Mucosa of rectum (tissue), 2 donors: ENCODE data around the gene TSKU.

ENCODE experiments used
- H3K27ac ChIP-seq, 2 donors: one replicate each; pipeline ENCODE4 v1.7.0; 2013; ENCODE audit warnings: inconsistent platforms in 2 of 2, low read depth in 2 of 2, low read length in 2 of 2
- H3K27me3 ChIP-seq, 2 donors: one replicate each; pipeline ENCODE4 v1.7.0; 2013; ENCODE audit warnings: low read length in 2 of 2; ENCODE audit not compliant: control insufficient read depth in 2 of 2, insufficient read depth in 2 of 2
- H3K36me3 ChIP-seq, 2 donors: one replicate each; pipeline ENCODE4 v1.7.0; 2013; ENCODE audit warnings: low read length in 2 of 2; ENCODE audit not compliant: control insufficient read depth in 2 of 2, insufficient read depth in 2 of 2
- H3K4me1 ChIP-seq, 2 donors: one replicate each; pipeline ENCODE4 v1.7.0; 2013; ENCODE audit warnings: low read length in 2 of 2, mild to moderate bottlenecking in 1 of 2; ENCODE audit not compliant: control insufficient read depth in 2 of 2, insufficient read depth in 2 of 2
- H3K4me3 ChIP-seq, 2 donors: one replicate each; pipeline ENCODE4 v1.7.0; 2013; ENCODE audit warnings: low read length in 2 of 2
- H3K9ac ChIP-seq, 2 donors: one replicate each; pipeline ENCODE4 v1.7.0; 2013; ENCODE audit warnings: low read length in 2 of 2, low read depth in 1 of 2, mild to moderate bottlenecking in 1 of 2
- H3K9me3 ChIP-seq, 2 donors: one replicate each; pipeline ENCODE4 v1.7.0; 2013; ENCODE audit warnings: low read length in 2 of 2; ENCODE audit not compliant: control insufficient read depth in 2 of 2
- donor health status: healthy.
- donor health status: Normal muscosa, but diverticular disease.

TSKU gene

DNA sequence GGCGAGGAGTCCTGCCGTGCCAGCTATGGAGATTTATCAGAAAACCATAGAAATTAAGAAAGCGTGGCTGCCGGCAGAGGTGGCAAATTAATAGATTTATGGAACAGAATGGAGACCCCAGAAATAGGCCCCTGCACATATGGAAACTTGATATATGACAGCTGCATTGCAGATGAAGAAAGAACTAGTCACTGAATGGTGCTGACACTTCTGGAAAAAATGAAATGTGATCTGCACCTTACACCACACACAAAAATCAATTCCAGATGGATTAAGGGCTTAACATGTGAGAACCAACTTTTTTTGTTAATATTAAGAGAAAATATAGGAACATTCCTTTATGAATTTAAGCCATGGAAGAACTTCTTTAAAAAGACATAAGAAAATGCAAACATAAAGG is 40.3 kb upstream of the TSKU start:
- Histone ChIP-seq H3K9me3 (no peaks in the 10 kb centered on the region), H3K4me3 (no peak overlapping the region), H3K9ac (no peak overlapping the region), H3K27me3 (no peaks in the 10 kb centered on the region), H3K36me3 (no peaks in the 10 kb centered on the region), H3K27ac (no peak overlapping the region), H3K4me1 (peaks cover 2 to 8% of the 10 kb centered on the region in 2 donors)

GRCh38 chr11:76744186-76745043 is 38.7 kb upstream of the TSKU start:
- Histone ChIP-seq H3K27me3 (no peaks in the 10 kb centered on the region), H3K27ac (no peak overlapping the region), H3K36me3 (no peaks in the 10 kb centered on the region), H3K9me3 (no peaks in the 10 kb centered on the region), H3K9ac (no peak overlapping the region), H3K4me1 (peaks cover 7 to 15% of the 10 kb centered on the region in 2 donors), H3K4me3 (no peak overlapping the region)

- Histone ChIP-seq H3K9ac (no peak overlapping the region), H3K4me3 (no peak overlapping the region), H3K27ac (peak overlapping the region; percentile 80 to 85), H3K4me1 (peaks cover 7 to 15% of the 10 kb centered on the region in 2 donors), H3K9me3 (no peaks in the 10 kb centered on the region), H3K36me3 (no peaks in the 10 kb centered on the region), H3K27me3 (no peaks in the 10 kb centered on the region)
These were observed 38.1 kb upstream of the TSKU start for GRCh38 chr11:76745044-76745376.

DNA sequence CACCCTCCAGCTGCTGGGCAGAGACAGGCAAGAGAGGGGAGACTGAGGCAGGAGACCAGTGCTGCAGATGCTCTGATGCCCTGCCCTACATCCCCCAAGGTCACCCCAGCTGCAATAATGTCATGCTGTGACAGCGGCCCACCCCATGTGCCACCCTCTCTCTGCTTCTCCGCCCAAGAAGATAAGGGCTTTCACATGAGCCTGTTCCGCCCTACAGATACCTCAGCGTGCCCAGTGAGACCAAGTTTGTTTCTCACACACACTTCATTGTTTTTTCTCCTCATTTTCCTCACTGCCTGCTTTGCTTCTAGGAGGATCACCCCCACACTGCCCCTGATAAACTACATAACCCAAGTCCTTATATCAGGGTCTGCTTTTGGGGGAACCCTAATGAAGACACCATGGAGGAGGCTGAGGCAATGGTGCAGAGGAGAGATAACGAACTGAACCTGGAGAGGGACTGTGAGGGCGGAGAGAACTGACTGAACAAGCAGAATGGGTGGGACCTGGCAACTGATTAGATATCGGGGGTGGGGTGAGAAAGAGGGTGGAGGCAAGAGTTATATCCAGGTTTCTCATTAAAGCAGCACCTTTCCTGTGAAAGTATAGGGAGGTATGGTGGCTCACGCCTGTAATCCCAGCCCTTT is 37.5 kb upstream of the TSKU start:
- no peaks in the 10 kb centered on the region for H3K36me3 ChIP-seq
- peak overlapping the region; percentile 80 to 85 for H3K27ac ChIP-seq
- H3K4me3 ChIP-seq = peak overlapping the region in 1 of 2 donors; percentile 31
- H3K9ac ChIP-seq = peak overlapping the region; percentile 24 to 50
- H3K27me3 ChIP-seq = no peaks in the 10 kb centered on the region
- peaks cover 7 to 18% of the 10 kb centered on the region in 2 donors for H3K4me1 ChIP-seq
- H3K9me3 ChIP-seq = no peaks in the 10 kb centered on the region

- Histone ChIP-seq H3K27ac (no peak overlapping the region), H3K9me3 (no peaks in the 10 kb centered on the region), H3K4me1 (peaks cover 10 to 22% of the 10 kb centered on the region in 2 donors), H3K4me3 (no peak overlapping the region), H3K27me3 (no peaks in the 10 kb centered on the region), H3K9ac (no peak overlapping the region), H3K36me3 (no peaks in the 10 kb centered on the region)
These were observed 35.8 kb upstream of the TSKU start for GRCh38 chr11:76747153-76747914.

- peaks cover 19 to 30% of the 10 kb centered on the region in 2 donors for H3K4me1 ChIP-seq
- H3K9me3 ChIP-seq = no peaks in the 10 kb centered on the region
- H3K9ac ChIP-seq = no peak overlapping the region
- peak overlapping the region; percentile 45 to 58 for H3K27ac ChIP-seq
- no peaks in the 10 kb centered on the region for H3K36me3 ChIP-seq
- no peaks in the 10 kb centered on the region for H3K27me3 ChIP-seq
- H3K4me3 ChIP-seq = no peak overlapping the region
These were observed 35.0 kb upstream of the TSKU start for GRCh38 chr11:76747915-76748860.

DNA sequence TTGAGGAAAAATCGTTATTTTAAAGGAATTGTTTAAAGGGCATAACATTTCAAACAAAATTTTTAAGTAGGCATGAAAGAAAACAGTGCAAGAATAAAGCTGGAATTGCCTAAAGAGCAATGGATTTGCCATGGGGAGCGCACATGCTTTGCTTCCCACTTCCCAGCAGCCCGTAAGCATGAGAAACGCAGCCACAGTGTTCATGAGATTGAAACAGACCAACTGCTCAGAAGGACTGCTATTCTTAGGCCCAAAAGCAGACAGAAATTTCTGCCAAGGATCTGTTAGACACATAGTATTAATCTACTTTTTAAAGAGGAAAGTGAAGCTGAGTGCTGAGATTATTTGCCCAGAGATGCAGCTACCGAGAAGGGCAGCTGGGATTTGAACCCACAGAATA is 34.2 kb upstream of the TSKU start:
- Histone ChIP-seq H3K4me3 (no peak overlapping the region), H3K9ac (no peak overlapping the region), H3K27ac (no peak overlapping the region), H3K27me3 (no peaks in the 10 kb centered on the region), H3K9me3 (no peaks in the 10 kb centered on the region), H3K36me3 (no peaks in the 10 kb centered on the region), H3K4me1 (peaks cover 20 to 33% of the 10 kb centered on the region in 2 donors)

- peaks cover 20 to 33% of the 10 kb centered on the region in 2 donors for H3K4me1 ChIP-seq
- no peak overlapping the region for H3K27ac ChIP-seq
- H3K27me3 ChIP-seq = no peaks in the 10 kb centered on the region
- no peak overlapping the region for H3K9ac ChIP-seq
- no peaks in the 10 kb centered on the region for H3K36me3 ChIP-seq
- no peaks in the 10 kb centered on the region for H3K9me3 ChIP-seq
- no peak overlapping the region for H3K4me3 ChIP-seq
These were observed 33.1 kb upstream of the TSKU start for GRCh38 chr11:76750067-76750466.

- Histone ChIP-seq H3K9me3 (no peaks in the 10 kb centered on the region), H3K27ac (no peak overlapping the region), H3K4me1 (peaks cover 18 to 27% of the 10 kb centered on the region in 2 donors), H3K9ac (no peak overlapping the region), H3K4me3 (no peak overlapping the region), H3K36me3 (no peaks in the 10 kb centered on the region), H3K27me3 (no peaks in the 10 kb centered on the region)
These were observed 32.4 kb upstream of the TSKU start for GRCh38 chr11:76750746-76751145.
